ENCODE results near the gene OSBPL1A. TPM values are rescaled to one million over a fixed set of nuclear protein-coding genes. Genes with fewer than 3 reads are reported as not detected.

The OSBPL1A gene
- polyA plus RNA-seq, 3 donors from 2014 or later, result 0.25 to 2.1 TPM; not detected in 1

GRCh38 chr18:24114924-24115549 lies 282.6 kb downstream of the OSBPL1A start:
- Mint-ChIP-seq H3K27ac (peak overlapping the region; percentile 9 to 82 (median 66)), H3K27me3 (ENCODE audit: low read depth in 3 of 3) (peaks cover 0 to 2% (median 0%) of the 10 kb centered on the region in 3 donors), H3K36me3 (peaks cover 7 to 34% (median 12%) of the 10 kb centered on the region in 3 donors), H3K4me1 (peaks cover 34 to 54% of the 10 kb centered on the region in 2 donors), H3K9me3 (no peaks in the 10 kb centered on the region), H3K4me3 (peak overlapping the region in 4 of 5 donors; percentile 7 to 12 (median 9))
- DNase-seq, result peak in 2 of 3 donors; percentile 5 to 14

GRCh38 chr18:24112874-24113615 lies 284.6 kb downstream of the OSBPL1A start:
- Mint-ChIP-seq H3K9me3 (no peaks in the 10 kb centered on the region), H3K27me3 (ENCODE audit: low read depth in 3 of 3) (peaks cover 0 to 2% (median 0%) of the 10 kb centered on the region in 3 donors), H3K36me3 (peaks cover 0 to 25% (median 15%) of the 10 kb centered on the region in 3 donors), H3K4me1 (peaks cover 34 to 46% of the 10 kb centered on the region in 2 donors), H3K4me3 (no peak overlapping the region), H3K27ac (peak overlapping the region in 2 of 6 donors; percentile 8 to 65)
- DNase-seq, result no peak

GRCh38 chr18:24112464-24112863 lies 285.2 kb downstream of the OSBPL1A start:
- Mint-ChIP-seq H3K4me1 (peaks cover 35 to 49% of the 10 kb centered on the region in 2 donors), H3K9me3 (no peaks in the 10 kb centered on the region), H3K4me3 (no peak overlapping the region), H3K36me3 (peaks cover 0 to 21% (median 15%) of the 10 kb centered on the region in 3 donors), H3K27ac (peak overlapping the region in 1 of 6 donors; percentile 35), H3K27me3 (ENCODE audit: low read depth in 3 of 3) (peaks cover 0 to 2% (median 0%) of the 10 kb centered on the region in 3 donors)
- no peak for DNase-seq

Other genes with a start within 250 kb of the OSBPL1A start
- gene IMPACT, start 28.8 kb upstream of the OSBPL1A start, polyA plus RNA-seq, result 10 to 100 TPM in 2 of 3 donors, 1 to 10 TPM in 1; 9.3 to 12.9 (median 11.1) TPM
- gene HRH4, start 62.8 kb upstream of the OSBPL1A start, polyA plus RNA-seq, result not detected